CD1c-positive myeloid dendritic cell (primary cell): Measurements from ENCODE around the gene GALNT8.

Source experiments
- DNase-seq: peaks from one replicate; pipeline ENCODE4 v3.0.0-alpha.2; 2016; ENCODE audit errors: extremely low spot score

Gene GALNT8

DNA sequence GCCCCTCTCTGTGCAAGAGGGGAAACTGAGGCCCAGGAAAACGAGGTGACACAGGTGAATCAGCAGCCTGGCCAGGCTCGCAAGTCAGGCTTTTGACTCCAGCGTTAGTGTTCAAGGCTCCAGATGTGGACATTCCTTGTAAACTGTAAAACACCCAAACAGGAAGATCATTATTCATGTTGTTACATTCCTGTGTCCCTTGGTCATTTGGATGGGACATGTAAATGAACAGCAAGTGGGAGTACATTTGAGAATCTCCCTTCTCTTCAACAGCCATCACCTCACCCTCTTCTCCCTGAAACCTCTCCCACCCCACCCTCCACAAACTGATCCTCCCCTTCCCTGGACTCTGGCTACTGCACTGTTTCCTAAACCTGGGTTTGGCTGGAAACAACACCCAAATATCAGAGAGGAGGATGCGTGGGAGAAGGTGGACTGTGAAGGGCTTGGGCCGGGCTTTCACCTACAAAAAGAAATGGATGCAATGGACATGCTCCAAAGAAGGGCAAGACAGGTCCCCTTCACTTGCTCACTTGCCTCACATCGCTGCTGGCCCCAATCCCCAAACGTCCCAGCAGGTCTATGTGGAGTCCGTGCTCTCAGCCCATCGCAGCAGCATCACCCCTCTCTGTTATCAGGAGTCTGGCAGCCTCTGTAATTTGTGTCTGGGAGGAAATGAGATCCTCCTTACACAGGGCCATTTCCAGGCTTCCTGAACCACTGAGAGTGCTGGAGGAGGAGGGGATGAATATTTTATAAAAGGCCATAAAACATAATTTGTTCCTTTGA lies 76.7 kb downstream of the GALNT8 start:
- no peak for DNase-seq

DNA sequence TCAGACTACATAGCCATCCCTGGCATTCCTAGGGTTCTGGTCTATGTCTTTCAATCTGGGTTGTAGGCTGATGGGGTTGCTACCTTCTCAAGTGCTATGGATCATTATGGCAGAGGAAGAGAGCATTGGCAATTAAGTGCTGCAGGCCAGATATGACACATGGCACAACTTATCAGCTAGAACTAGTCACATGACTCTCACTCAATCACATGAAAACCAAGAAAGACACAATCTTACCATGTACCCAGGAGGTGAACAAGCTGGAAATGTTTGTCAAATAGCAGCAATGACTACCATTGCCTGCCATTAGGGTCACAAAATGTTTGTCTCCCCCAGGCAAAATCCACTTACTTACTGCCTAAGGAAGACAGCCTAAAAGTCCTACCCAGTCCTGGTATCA lies 80.4 kb downstream of the GALNT8 start:
- no peak for DNase-seq

DNA sequence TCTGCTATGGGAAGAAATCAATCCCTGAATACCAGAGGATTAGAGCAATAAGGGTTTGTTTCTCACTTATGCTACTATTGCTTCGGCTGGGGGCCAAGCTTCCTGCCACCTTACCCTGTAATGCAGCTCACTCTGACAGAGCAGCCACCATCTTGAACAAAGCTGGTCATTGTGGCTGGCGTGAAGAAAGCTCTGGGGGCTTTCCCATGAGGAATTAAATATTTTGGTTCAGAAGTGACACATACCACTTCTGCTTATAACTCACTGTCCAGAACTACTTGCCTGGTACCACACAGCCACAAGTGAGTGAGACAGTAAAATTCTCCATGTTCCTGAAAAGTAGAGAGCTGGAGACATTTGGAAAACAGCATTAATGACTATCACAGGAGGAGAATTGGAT lies 82.6 kb downstream of the GALNT8 start:
- no peak for DNase-seq

DNA sequence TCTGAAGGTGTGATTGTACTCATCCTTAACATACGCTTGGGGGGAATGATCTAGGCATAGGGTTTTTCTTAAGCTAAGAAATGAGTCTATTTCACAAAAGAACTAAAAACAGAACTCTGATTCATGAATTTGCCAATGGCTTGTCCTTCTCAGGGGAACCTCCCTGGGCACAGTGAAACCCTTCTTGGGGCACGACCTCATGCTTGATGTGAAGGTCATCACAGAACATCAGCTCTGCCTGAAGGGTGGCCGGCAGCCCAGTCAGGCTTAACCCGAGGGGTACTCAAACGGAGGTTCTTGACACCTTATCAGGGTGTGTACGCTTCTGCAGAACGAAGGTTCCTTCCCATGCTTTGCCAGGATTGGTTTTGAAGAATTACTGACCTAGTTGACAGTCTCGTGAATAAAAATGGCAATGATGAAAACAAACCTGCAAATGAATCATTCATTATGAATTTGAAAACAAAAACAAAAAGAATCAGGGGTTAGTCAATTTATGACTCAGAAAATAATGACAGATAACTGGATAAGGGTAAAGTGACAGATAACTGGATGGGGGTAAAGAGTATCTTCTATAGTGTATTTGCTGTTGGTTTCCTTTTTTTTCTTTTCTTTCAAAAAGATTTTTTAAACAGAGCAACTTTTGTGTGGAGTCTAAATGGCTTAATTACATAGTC lies 86.4 kb downstream of the GALNT8 start:
- DNase-seq: no peak

DNA sequence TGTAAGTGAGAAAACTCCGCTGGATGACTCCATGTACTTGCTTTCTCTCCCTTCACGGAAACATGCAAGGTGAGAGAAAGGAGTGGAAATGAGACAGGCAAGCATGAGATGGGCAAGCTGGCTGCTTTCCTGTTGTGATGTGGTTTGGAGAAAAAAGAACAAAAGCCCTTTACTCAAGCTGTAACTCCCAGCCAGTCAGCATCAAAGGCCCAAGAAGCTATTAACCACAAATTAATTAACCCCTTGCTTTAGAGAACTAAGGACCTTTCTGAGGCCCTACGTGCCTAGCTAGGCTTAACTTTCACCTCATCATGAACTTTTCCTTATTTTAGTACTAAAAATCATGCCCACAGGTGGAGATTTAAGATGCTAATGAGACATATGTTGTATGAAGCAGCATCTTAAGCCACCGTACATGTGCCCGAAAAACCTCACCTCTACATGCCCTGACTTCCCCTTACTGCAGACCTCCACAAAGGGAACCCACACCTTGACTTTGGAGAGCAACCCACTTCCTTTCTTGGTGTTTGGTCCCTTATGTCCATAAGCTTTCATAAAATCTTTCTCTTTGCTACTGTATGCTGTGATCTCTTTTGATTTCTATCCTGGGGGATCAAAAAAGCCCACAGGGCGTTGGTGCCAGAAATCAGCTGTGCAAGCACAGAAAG lies 87.0 kb downstream of the GALNT8 start:
- no peak for DNase-seq

DNA sequence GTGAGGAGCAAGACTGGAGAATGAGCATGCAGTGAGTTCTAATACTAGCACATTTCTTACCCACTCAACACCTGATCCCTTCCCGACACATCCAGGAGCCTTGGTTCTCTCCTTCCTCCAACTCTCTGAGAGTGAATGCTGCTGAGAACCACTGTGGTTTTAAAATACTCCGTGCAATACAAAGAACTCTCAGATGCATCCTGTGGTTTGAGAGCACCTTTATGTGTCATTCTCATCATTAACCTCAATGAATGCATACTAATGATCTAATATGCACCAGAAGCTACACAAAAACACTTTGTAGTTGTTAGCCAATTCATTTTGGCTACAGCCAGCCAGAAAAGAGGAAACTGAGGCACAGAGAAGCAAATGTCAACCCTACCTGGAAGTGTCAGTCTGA lies 87.6 kb downstream of the GALNT8 start:
- DNase-seq: no peak

DNA sequence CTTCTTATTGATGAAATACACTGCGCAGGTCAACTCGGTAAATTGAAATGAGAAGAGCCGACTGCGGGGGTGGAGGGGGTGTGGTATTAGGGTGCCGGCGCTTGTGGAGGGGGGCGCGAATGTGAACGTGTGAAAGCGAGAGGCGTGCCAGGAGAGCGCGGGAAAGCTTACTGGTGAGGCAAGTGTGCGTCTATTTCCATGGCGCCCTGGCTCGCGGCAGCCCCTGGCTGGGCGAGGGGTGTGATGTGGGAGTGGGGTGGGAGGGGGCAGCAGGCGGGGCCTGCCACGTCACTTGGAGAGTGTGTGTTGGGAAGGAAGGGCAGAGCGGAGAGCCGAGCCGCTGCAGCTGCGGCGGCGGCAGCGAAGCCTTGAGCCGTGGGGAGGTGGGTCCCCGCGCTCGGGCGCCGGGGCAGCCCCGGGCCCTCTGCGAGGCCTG lies 88.8 kb downstream of the GALNT8 start:
- no peak for DNase-seq

DNA sequence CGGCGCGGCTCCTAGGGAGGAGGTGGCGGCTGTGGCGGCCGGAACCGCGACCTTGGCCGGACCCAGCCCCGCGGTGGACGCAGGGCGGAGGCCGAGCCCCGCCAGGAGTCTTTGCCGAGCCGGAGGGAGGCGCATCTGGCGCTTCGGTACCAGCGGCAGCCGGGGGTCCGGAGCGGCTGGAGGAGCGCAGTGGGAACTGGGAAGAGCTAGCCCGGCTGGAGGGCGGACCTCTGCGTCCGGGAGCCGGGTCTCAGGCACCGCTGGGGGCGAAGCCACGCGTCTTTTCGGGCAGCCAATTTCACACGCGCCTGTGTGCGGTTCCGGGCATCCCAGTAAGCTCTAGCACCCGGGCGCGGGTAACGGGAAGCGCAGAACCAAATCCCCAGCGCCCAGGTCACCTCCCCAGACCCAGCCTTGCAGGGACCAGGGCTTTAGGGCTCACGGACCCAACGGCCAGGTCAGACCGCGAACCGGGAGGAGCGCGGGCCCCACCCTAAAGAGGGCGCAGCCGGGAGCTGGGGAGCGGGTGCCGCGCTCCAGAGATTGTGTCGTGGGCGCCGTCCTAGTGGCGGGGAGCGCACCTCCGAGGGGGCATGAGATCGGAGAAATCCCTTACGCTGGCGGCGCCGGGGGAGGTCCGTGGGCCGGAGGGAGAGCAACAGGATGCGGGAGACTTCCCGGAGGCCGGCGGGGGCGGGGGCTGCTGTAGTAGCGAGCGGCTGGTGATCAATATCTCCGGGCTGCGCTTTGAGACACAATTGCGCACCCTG lies 89.4 kb downstream of the GALNT8 start:
- no peak for DNase-seq

DNA sequence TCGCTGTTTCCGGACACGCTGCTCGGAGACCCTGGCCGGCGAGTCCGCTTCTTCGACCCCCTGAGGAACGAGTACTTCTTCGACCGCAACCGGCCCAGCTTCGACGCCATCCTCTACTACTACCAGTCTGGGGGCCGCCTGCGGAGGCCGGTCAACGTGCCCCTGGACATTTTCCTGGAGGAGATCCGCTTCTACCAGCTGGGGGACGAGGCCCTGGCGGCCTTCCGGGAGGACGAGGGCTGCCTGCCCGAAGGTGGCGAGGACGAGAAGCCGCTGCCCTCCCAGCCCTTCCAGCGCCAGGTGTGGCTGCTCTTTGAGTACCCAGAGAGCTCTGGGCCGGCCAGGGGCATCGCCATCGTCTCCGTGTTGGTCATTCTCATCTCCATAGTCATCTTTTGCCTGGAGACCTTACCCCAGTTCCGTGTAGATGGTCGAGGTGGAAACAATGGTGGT lies 90.0 kb downstream of the GALNT8 start:
- no peak for DNase-seq

DNA sequence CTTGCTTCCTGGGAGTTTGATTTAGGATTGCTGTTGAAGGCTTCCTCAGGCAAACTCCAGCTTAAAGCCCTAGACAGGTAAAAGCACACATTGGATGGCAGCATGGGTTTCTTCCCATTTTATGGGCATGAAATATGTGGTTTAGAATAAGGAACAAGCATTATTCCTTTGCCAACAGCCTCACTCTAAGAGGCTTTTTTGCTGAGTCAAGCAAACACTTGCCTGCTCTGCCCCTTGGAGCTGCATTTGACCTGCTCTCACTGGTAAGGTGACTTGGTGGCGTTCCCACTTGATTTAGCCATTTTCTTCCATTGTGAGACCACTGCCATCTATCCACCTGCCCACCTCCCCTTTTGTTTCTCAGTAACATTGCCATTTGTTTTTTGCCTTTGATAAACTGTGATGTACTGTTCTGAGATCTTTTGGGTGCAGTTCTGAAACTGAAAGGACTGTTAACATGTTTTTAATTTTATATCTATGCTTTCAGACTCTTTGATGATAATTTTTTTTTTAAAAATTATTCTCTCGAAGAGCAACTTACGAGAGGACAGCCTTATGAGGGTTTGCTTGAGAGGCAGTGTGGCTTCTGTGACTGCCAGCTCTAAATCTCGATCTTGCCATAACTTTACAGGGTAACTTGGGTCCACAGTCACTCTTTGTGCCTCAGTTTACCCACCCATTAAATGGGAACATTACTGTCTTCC lies 92.6 kb downstream of the GALNT8 start:
- DNase-seq: no peak

DNA sequence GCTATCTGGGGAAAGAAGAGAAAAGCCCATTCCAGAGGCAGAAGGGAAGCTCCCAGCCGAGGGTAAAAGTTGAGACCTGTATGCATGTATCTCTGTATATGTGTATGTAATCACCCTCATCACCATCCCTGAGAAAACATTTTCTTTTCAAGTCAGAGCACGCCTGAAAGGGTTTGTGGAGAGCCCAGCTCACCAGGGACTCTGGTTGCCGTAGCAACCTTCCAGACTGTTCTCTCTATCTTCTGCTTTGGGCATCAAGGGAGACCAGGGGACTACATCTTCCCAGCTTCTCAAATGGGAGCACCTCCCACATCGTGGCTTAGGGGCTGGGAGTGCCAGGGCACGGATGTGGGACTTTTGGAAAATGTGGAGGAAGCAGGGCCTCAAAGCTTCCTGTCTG lies 93.5 kb downstream of the GALNT8 start:
- DNase-seq: no peak

DNA sequence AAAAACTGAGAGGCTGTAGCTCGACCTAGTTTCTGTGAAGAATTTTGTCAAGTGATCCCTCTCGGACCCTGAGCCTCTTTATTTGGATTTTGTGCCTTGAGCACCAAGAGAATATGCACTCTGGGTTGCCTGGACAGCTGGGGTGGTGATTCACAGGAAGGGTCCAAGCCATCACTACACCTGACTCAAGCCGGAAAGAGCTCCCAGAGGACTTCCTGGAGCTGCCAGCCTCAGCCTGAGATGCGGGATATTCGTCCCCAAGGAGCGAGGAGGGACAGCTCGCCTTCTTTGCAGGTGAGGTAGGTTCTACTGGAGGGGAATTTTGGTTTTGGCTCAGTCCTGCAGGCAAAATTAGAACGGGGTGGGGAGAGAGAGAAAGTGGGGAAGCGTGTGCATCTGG lies 94.3 kb downstream of the GALNT8 start:
- no peak for DNase-seq

DNA sequence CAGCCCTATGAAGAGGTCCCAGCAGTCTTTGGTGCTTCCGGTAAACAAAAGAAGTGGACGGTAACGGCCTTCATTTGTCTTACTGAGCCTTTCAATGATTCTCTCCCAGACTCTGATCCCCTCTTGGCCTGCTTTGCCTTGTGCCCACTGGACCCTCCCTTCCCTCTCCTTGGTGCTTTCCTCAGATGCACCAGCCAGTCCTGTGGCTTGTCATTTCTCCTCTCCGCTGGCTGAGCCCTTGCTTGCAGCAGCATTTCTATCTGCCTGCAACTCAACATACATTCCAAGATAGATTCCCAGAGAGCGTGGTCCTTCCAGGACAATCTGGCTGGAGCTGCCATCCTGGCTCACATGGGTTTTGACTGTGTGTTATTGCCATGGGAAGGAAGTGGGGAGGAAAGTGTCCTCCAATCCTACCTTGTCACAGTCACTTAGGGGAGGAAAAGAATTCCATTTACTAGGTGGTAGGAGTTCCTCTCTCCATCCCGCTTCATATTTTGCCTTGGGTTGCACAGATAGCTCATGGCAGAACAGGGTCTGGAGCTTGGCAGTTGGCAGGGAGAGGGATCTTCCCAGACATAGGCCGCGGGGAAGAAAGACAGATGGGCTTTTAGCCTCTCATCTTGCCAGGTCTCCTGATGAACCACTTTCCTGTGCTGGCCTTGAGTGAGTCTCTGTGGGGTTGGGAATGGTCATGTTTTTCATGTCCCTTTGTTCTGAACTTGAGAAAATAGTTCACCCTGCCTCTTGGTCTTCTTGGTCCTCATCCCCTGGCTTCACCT lies 96.7 kb downstream of the GALNT8 start:
- DNase-seq: no peak

DNA sequence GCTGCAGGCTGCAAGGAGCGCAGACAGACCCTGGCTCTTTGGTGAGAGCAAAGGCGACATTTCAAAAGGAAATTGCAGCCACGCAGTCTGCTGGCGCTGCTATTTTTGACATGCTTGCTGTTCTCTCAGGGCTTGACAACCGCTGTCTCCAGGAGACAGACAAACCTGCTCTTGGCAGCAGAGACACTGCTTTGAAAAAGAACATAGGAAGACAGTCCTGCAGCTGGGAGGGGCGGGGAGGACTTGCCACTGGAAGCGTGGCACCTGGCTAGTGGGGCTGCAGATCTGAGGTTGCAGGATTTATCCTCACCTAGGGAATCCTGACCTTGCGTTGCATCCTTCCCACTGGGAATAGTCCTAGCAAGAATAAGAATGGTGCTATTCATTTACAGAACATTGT lies 97.7 kb downstream of the GALNT8 start:
- no peak for DNase-seq

DNA sequence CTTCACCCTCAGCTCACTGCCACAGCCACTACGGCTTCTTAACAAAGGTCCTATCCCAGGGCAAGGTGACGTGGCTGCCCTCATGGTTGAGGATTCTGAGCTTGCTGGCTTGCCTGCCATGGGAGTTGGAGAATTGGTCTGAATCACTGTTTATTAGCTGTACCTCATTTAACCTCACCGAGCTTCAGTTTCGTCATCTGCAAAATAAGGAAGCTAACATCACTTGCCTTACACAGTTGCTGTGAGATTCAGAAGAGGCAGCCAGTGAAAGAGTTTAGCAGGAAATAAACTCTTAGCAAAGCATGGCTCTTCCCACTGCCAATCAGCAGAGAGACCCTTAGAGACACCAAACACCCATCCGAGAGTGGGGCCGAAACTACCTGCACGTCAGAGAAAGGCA lies 99.5 kb downstream of the GALNT8 start:
- DNase-seq: peak; percentile 35

DNA sequence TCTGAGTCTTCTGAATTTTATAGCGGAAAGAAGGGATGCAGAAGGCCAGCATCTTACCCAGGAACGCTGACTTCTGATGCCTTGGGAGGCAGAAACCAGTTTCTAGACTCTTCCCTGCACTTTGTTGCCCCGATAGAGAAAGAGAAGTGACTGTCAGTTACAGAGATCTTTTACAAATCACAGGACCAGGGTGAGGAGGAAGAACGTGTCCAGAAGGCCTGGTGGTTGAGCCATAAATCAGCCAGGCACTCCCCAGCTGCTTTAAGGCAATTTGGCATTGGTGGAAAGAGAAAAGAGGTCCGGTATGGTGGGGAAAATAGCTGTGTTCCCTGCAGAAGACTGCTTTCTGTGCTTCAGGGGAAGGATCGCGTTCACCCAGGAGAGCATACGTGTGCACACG lies 100.8 kb downstream of the GALNT8 start:
- no peak for DNase-seq
